AG08395 (cell line): Measurements from ENCODE around the gene CEPT1.

Experiments used
- DNase-seq: peaks from one replicate; pipeline ENCODE4 v3.0.0; 2012; ENCODE audit warnings: mixed read lengths, low spot score

Gene CEPT1

GRCh38 chr1:111227851-111228747 is 88.1 kb downstream of the CEPT1 start:
- DNase-seq = peak; percentile 92

GRCh38 chr1:111228748-111229126 is 88.7 kb downstream of the CEPT1 start:
- DNase-seq = no peak

GRCh38 chr1:111232134-111232533 is 92.1 kb downstream of the CEPT1 start:
- DNase-seq = no peak

- DNase-seq = no peak
Observed at GRCh38 chr1:111234258-111234657, 94.2 kb downstream of the CEPT1 start.
